ENCODE measurements around the gene MXRA7. TPM values are rescaled to one million over a fixed set of nuclear protein-coding genes. Genes with fewer than 3 reads are reported as not detected.

Gene MXRA7
- total RNA-seq (ENCODE audit: low replicate concordance), result 166 and 287 TPM in 2 replicates

- H3K4me3 ChIP-seq (ENCODE audit: low read depth, low read length), result peak within 1 kb of the TSS; percentile 91
- DNase-seq (ENCODE audit: low read depth), result peak; percentile 61
- TF ChIP-seq CTCF (IDR thresholded peaks at IDR 0.05; ENCODE audit: insufficient read depth, low read length), result no peak
Measured at GRCh38 chr17:76710863-76711611, at the start of gene MXRA7. TSS of gene MXRA7 (minus strand) at chr17:76710965. CDS start at chr17:76710946, 19 bp downstream.

- TF ChIP-seq CTCF (IDR thresholded peaks at IDR 0.05; ENCODE audit: insufficient read depth, low read length), result no peak
- DNase-seq (ENCODE audit: low read depth), result no peak
- H3K4me3 ChIP-seq (ENCODE audit: low read depth, low read length), result no peak overlapping the region
Measured at GRCh38 chr17:76758570-76758969, 47.8 kb upstream of the MXRA7 start.

GRCh38 chr17:76757256-76757655 lies 46.5 kb upstream of the MXRA7 start:
- no peak for DNase-seq (ENCODE audit: low read depth)
- TF ChIP-seq CTCF (IDR thresholded peaks at IDR 0.05; ENCODE audit: insufficient read depth, low read length), result no peak
- H3K4me3 ChIP-seq (ENCODE audit: low read depth, low read length), result no peak overlapping the region

GRCh38 chr17:76755285-76755684 lies 44.5 kb upstream of the MXRA7 start:
- TF ChIP-seq CTCF (IDR thresholded peaks at IDR 0.05; ENCODE audit: insufficient read depth, low read length), result no peak
- no peak for DNase-seq (ENCODE audit: low read depth)
- no peak overlapping the region for H3K4me3 ChIP-seq (ENCODE audit: low read depth, low read length)

GRCh38 chr17:76753061-76753961 lies 42.5 kb upstream of the MXRA7 start:
- H3K4me3 ChIP-seq (ENCODE audit: low read depth, low read length), result no peak overlapping the region
- no peak for TF ChIP-seq CTCF (IDR thresholded peaks at IDR 0.05; ENCODE audit: insufficient read depth, low read length)
- DNase-seq (ENCODE audit: low read depth), result no peak

GRCh38 chr17:76752006-76752405 lies 41.2 kb upstream of the MXRA7 start:
- no peak for DNase-seq (ENCODE audit: low read depth)
- H3K4me3 ChIP-seq (ENCODE audit: low read depth, low read length), result no peak overlapping the region
- no peak for TF ChIP-seq CTCF (IDR thresholded peaks at IDR 0.05; ENCODE audit: insufficient read depth, low read length)
